ENCODE results near the gene SRPX2. TPM values are rescaled to one million over a fixed set of nuclear protein-coding genes. Genes with fewer than 3 reads are reported as not detected.

SRPX2 gene
- total RNA-seq, 2 donors from 2014 or later: 4.4 to 5.8 TPM

- Histone ChIP-seq H3K36me3 (no peaks in the 10 kb centered on the region), H3K9me3 (no peaks in the 10 kb centered on the region), H3K27me3 (no peaks in the 10 kb centered on the region), H3K4me1 (no peaks in the 10 kb centered on the region), H3K9ac (ENCODE audit: low read depth in 2 of 2, low read length in 2 of 2) (no peak overlapping the region), H3K27ac (no peak overlapping the region), H3K4me3 (no peak overlapping the region)
- DNase-seq: no peak
- TF ChIP-seq, protein P1, sequence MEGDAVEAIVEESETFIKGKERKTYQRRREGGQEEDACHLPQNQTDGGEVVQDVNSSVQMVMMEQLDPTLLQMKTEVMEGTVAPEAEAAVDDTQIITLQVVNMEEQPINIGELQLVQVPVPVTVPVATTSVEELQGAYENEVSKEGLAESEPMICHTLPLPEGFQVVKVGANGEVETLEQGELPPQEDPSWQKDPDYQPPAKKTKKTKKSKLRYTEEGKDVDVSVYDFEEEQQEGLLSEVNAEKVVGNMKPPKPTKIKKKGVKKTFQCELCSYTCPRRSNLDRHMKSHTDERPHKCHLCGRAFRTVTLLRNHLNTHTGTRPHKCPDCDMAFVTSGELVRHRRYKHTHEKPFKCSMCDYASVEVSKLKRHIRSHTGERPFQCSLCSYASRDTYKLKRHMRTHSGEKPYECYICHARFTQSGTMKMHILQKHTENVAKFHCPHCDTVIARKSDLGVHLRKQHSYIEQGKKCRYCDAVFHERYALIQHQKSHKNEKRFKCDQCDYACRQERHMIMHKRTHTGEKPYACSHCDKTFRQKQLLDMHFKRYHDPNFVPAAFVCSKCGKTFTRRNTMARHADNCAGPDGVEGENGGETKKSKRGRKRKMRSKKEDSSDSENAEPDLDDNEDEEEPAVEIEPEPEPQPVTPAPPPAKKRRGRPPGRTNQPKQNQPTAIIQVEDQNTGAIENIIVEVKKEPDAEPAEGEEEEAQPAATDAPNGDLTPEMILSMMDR (IDR thresholded peaks at IDR 0.05): no peak
- intact Hi-C loops (cut with DNase I): no loop called here
These were observed 38.9 kb downstream of the SRPX2 start for GRCh38 chrX:100682939-100683338.

- H3K9me3 ChIP-seq: no peaks in the 10 kb centered on the region
- H3K27me3 ChIP-seq: no peaks in the 10 kb centered on the region
- no peak overlapping the region for H3K4me3 ChIP-seq
- peak; percentile 87 for DNase-seq
- intact Hi-C loops (cut with DNase I): no loop called here
- H3K27ac ChIP-seq: no peak overlapping the region
- no peaks in the 10 kb centered on the region for H3K4me1 ChIP-seq
- no peaks in the 10 kb centered on the region for H3K36me3 ChIP-seq
- TF ChIP-seq, protein P1 (IDR thresholded peaks at IDR 0.05): peak; percentile 80
- no peak overlapping the region for H3K9ac ChIP-seq (ENCODE audit: low read depth in 2 of 2, low read length in 2 of 2)
These were observed 41.4 kb downstream of the SRPX2 start for GRCh38 chrX:100685284-100685996.

DNA sequence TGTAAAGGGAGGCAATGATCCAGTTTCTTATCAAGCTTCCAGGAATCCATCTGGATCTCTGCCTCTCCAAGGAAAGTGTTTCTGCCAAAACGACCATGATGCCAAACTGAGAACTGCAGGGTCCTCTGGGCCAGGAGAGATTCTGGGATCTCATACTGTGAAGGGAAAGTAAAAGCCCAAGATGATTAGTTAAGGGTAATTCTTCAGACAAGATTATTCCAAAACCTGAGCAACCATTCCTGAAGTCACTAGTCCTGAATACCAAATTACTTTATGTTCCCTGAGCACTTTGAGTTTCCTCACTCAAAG, 42.0 kb downstream of the SRPX2 start:
- no peaks in the 10 kb centered on the region for H3K27me3 ChIP-seq
- no peak overlapping the region for H3K9ac ChIP-seq (ENCODE audit: low read depth in 2 of 2, low read length in 2 of 2)
- TF ChIP-seq, protein P1 (IDR thresholded peaks at IDR 0.05): peak; percentile 11
- H3K4me3 ChIP-seq: no peak overlapping the region
- H3K4me1 ChIP-seq: no peaks in the 10 kb centered on the region
- DNase-seq: no peak
- H3K36me3 ChIP-seq: no peaks in the 10 kb centered on the region
- intact Hi-C loops (cut with DNase I): loop anchor here (2.0 kb wide), 1 partner anchor 81 kb away; no protein-coding TSS in a partner anchor
- no peak overlapping the region for H3K27ac ChIP-seq
- no peaks in the 10 kb centered on the region for H3K9me3 ChIP-seq

GRCh38 chrX:100687128-100687527, 43.1 kb downstream of the SRPX2 start:
- no peak overlapping the region for H3K9ac ChIP-seq (ENCODE audit: low read depth in 2 of 2, low read length in 2 of 2)
- DNase-seq: no peak
- H3K4me3 ChIP-seq: no peak overlapping the region
- no peaks in the 10 kb centered on the region for H3K36me3 ChIP-seq
- no peaks in the 10 kb centered on the region for H3K9me3 ChIP-seq
- no peaks in the 10 kb centered on the region for H3K4me1 ChIP-seq
- TF ChIP-seq, protein P1 (IDR thresholded peaks at IDR 0.05): no peak
- no peaks in the 10 kb centered on the region for H3K27me3 ChIP-seq
- H3K27ac ChIP-seq: no peak overlapping the region
- intact Hi-C loops (cut with DNase I): loop anchor here (2.0 kb wide), 1 partner anchor 80 kb away; no protein-coding TSS in a partner anchor

DNA sequence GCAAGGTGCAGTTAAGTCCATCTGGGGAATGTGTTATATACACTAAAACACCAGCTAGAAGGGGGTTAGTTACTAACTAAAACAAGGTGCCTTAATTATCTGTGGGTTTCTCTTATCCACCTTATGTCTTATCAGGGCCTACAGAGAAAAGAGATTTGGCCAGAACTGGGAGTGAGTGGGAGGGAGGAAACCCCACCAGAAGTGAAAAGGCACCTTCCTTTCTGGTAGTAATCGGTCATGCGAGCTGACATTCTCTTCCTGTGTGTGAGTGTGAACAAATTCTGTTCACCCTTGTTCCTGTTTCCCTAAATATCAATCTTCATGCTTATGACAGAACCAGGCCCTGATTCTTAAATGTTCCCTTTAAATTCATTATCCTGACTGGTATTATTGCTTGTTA, 43.5 kb downstream of the SRPX2 start:
- DNase-seq: no peak
- Histone ChIP-seq H3K4me1 (no peaks in the 10 kb centered on the region), H3K4me3 (no peak overlapping the region), H3K27me3 (no peaks in the 10 kb centered on the region), H3K27ac (no peak overlapping the region), H3K9me3 (no peaks in the 10 kb centered on the region), H3K36me3 (no peaks in the 10 kb centered on the region), H3K9ac (ENCODE audit: low read depth in 2 of 2, low read length in 2 of 2) (no peak overlapping the region)
- TF ChIP-seq, protein P1 (IDR thresholded peaks at IDR 0.05): no peak
- intact Hi-C loops (cut with DNase I): loop anchor here (2.0 kb wide), 1 partner anchor 79 kb away; no protein-coding TSS in a partner anchor

Measured in colonic mucosa (tissue), 4 donors.